HepG2 (cell line): ENCODE measurements around the gene IL1R1. TPM values are rescaled to one million over a fixed set of nuclear protein-coding genes. Genes with fewer than 3 reads are reported as not detected.

Experiments
- ASH2L ChIP-seq: fragments of 300-600, 200-600 bp; sonication (generic); IDR thresholded peaks from 2 replicates; pipeline ENCODE4 v1.7.0; 2017; ENCODE audit warnings: low read depth, mild to moderate bottlenecking, moderate library complexity, mixed read lengths, low read length; ENCODE audit not compliant: insufficient read length
- FOXP1 ChIP-seq, 2 experiments: fragments of 450-650 bp in 1 of 2; IDR thresholded peaks; 2 replicates each; pipeline ENCODE4 v1.6.1; 2017 to 2018; ENCODE audit warnings: antibody characterized with exemption in 1 of 2
- IRF1 ChIP-seq: sonication (generic); formaldehyde crosslinking; IDR thresholded peaks from 2 replicates; pipeline ENCODE4 v1.4.0; 2020; ENCODE audit warnings: low read depth, mild to moderate bottlenecking, missing genetic modification reagents
- KDM1A ChIP-seq: IDR thresholded peaks from 2 replicates; pipeline ENCODE4 v1.6.1; 2016; ENCODE audit warnings: missing compliant biosample characterization
- MEIS1 ChIP-seq: sonication (generic); formaldehyde crosslinking; IDR thresholded peaks from 2 replicates; pipeline ENCODE4 v1.9.0; 2021; ENCODE audit warnings: mild to moderate bottlenecking, missing genetic modification reagents, moderate library complexity, borderline replicate concordance
- MIXL1 ChIP-seq: IDR thresholded peaks from 2 replicates; pipeline ENCODE4 v1.6.1; 2016
- MTF2 ChIP-seq: sonication (generic); formaldehyde crosslinking; IDR thresholded peaks from 2 replicates; pipeline ENCODE4 v1.5.0; 2020; ENCODE audit warnings: missing genetic modification reagents, borderline replicate concordance
- NAIF1 ChIP-seq: sonication (generic); formaldehyde crosslinking; IDR thresholded peaks from 2 replicates; pipeline ENCODE4 v1.5.0; 2020; ENCODE audit warnings: mild to moderate bottlenecking, missing genetic modification reagents, borderline replicate concordance
- NCOR1 ChIP-seq: fragments of 200-600 bp; sonication (generic); IDR thresholded peaks from 2 replicates; pipeline ENCODE4 v1.7.0; 2017; ENCODE audit warnings: antibody characterized with exemption, low read length, borderline replicate concordance
- NR1H2 ChIP-seq: sonication (generic); formaldehyde crosslinking; IDR thresholded peaks from 2 replicates; pipeline ENCODE4 v1.8.1; 2022; ENCODE audit warnings: low read depth, missing genetic modification reagents, borderline replicate concordance
- U2AF2 ChIP-seq: fragments of 200-400 bp; formaldehyde crosslinking; IDR thresholded peaks from 2 replicates; pipeline ENCODE4 v1.6.1; 2017; ENCODE audit warnings: low read depth, mild to moderate bottlenecking, low read length
- ZNF121 ChIP-seq: sonication (generic); formaldehyde crosslinking; IDR thresholded peaks from 2 replicates; pipeline ENCODE4 v1.5.0; 2020; ENCODE audit warnings: mild to moderate bottlenecking, missing genetic modification reagents
- ZNF142 ChIP-seq: sonication (generic); formaldehyde crosslinking; IDR thresholded peaks from 2 replicates; pipeline ENCODE4 v1.4.0; 2020; ENCODE audit warnings: missing genetic modification reagents
- ZNF331 ChIP-seq: sonication (generic); formaldehyde crosslinking; IDR thresholded peaks from 2 replicates; pipeline ENCODE4 v1.4.0; 2020; ENCODE audit warnings: missing genetic modification reagents
- ZNF432 ChIP-seq: sonication (generic); formaldehyde crosslinking; IDR thresholded peaks from 2 replicates; pipeline ENCODE4 v1.5.0; 2020; ENCODE audit warnings: missing genetic modification reagents, mild to moderate bottlenecking, borderline replicate concordance
- ZNF761 ChIP-seq: sonication (generic); formaldehyde crosslinking; conservative IDR thresholded peaks from 2 replicates; pipeline ENCODE4 v1.4.0; 2020; ENCODE audit warnings: mild to moderate bottlenecking, missing genetic modification reagents
- polyA plus RNA-seq, 8 experiments: library from polyadenylated mRNA; depleted of rRNA in 3 of 8; stranded (reverse) in 7 of 8; unstranded in 1 of 8; fragments of >200 nt; fragmentation: Illumina TruSeq in 4 of 8; extraction: Trizol in 4 of 8; gene quantifications; 2 replicates each; pipeline versions ENCODE4 v1.2.1 to v1.2.3, GENCODE V29; 2011 to 2016; ENCODE audit warnings: low read depth in 4 of 8, missing spikeins in 1 of 8, mixed read lengths in 1 of 8; ENCODE audit not compliant: insufficient read depth in 1 of 8
- total RNA-seq, 5 experiments: library from RNA; depleted of rRNA; stranded (reverse); fragments of >200 nt; fragmentation: Illumina TruSeq; extraction: Trizol; gene quantifications; 2 replicates each; pipeline ENCODE4 v1.2.3, GENCODE V29; 2016; ENCODE audit warnings: low read depth in 1 of 5
- TF ChIP-seq, protein P1 (sequence below): sonication (generic); formaldehyde crosslinking; IDR thresholded peaks from 2 replicates; pipeline ENCODE4 v1.8.0; 2022; ENCODE audit warnings: missing genetic modification reagents, mild to moderate bottlenecking, borderline replicate concordance
- TF ChIP-seq, protein P2 (sequence below): sonication (generic); formaldehyde crosslinking; conservative IDR thresholded peaks from 2 replicates; pipeline ENCODE4 v1.4.0; 2020; ENCODE audit warnings: missing genetic modification reagents

IL1R1 gene
- total and polyA plus RNA-seq, 2 of the 13 experiments (the other 11 are each of a cell fraction or from before 2014, with no cell fraction given) = 38.0 to 93.1 TPM

- TF ChIP-seq, protein P1, sequence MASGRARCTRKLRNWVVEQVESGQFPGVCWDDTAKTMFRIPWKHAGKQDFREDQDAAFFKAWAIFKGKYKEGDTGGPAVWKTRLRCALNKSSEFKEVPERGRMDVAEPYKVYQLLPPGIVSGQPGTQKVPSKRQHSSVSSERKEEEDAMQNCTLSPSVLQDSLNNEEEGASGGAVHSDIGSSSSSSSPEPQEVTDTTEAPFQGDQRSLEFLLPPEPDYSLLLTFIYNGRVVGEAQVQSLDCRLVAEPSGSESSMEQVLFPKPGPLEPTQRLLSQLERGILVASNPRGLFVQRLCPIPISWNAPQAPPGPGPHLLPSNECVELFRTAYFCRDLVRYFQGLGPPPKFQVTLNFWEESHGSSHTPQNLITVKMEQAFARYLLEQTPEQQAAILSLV (CRISPR knock-in tag) = no peak
- no peak for TF ChIP-seq NR1H2 (CRISPR knock-in tag)
- no peak for TF ChIP-seq ZNF331 (CRISPR knock-in tag)
- TF ChIP-seq ZNF761 (CRISPR knock-in tag) = no peak
- peak; percentile 63 for TF ChIP-seq ASH2L
- no peak for TF ChIP-seq U2AF2
- no peak for TF ChIP-seq KDM1A (CRISPR knock-in tag)
- no peak for TF ChIP-seq MTF2 (CRISPR knock-in tag)
- TF ChIP-seq NCOR1 = peak; percentile 19; the same call in 1 of the 2 replicates
- TF ChIP-seq ZNF121 (CRISPR knock-in tag) = no peak
- no peak for TF ChIP-seq IRF1
- TF ChIP-seq ZNF142 (CRISPR knock-in tag) = no peak
- TF ChIP-seq, protein P2, sequence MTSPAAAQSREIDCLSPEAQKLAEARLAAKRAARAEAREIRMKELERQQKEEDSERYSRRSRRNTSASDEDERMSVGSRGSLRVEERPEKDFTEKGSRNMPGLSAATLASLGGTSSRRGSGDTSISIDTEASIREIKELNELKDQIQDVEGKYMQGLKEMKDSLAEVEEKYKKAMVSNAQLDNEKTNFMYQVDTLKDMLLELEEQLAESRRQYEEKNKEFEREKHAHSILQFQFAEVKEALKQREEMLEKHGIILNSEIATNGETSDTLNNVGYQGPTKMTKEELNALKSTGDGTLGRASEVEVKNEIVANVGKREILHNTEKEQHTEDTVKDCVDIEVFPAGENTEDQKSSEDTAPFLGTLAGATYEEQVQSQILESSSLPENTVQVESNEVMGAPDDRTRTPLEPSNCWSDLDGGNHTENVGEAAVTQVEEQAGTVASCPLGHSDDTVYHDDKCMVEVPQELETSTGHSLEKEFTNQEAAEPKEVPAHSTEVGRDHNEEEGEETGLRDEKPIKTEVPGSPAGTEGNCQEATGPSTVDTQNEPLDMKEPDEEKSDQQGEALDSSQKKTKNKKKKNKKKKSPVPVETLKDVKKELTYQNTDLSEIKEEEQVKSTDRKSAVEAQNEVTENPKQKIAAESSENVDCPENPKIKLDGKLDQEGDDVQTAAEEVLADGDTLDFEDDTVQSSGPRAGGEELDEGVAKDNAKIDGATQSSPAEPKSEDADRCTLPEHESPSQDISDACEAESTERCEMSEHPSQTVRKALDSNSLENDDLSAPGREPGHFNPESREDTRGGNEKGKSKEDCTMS = no peak
- TF ChIP-seq FOXP1 (IDR thresholded peaks at IDR 0.05) = no peak
- peak; percentile 68 for TF ChIP-seq FOXP1 (CRISPR knock-in tag; IDR thresholded peaks at IDR 0.05)
- no peak for TF ChIP-seq NAIF1
- TF ChIP-seq MIXL1 (CRISPR knock-in tag) = no peak; the same call in 1 of the 2 replicates
- no peak for TF ChIP-seq ZNF432 (CRISPR knock-in tag)
- TF ChIP-seq MEIS1 (CRISPR knock-in tag) = peak; percentile 60; the same call in 1 of the 2 replicates
Measured at GRCh38 chr2:102106133-102106556, 36.4 kb upstream of the IL1R1 start (continued).
